Measurements from ENCODE around the gene MATN3.

MATN3 gene

DNA sequence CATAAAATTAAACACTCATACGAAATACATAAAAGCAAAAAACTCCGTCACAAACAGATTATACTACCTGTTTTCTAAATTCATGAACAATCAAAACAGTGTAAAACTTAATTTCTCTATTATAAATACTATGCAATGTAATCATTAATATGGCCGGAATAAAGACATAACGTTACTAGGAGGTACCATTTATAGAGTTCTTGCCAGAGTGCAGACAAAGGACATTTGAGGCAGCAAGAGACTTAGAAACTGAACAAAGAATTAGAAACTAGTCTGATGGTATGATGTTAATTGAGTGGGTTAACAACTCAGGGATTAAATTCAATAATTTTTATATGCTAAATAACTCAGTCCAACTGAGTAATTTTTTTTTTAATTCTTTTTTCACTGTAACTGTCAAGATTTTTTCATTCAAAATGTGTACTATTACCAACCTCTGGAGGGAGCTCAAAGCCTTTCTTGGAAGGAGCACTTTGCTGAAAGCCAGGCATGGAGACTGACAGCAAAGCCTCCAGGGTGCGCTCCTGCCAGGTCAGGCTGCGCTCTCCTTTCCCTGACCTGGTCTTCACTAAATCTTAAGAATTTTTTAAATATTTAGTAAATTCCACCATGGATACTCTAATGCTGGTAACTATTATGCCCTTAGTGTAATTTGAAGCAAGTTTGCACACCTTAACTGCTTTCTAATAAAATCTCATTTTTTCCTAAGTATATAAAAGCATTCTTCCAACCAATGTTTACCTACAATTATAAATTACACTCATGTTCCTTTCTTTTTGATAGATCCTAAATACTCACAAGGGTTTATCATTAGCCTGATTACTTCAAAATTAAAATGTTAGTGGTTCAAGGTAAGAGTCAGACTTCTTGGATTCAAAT lies 56.7 kb downstream of the MATN3 start:
- H3K4me3 ChIP-seq (ENCODE audit: low read length): no peak overlapping the region
- DNase-seq (ENCODE audit: low read depth): peak; percentile 48
- TF ChIP-seq, protein P1, sequence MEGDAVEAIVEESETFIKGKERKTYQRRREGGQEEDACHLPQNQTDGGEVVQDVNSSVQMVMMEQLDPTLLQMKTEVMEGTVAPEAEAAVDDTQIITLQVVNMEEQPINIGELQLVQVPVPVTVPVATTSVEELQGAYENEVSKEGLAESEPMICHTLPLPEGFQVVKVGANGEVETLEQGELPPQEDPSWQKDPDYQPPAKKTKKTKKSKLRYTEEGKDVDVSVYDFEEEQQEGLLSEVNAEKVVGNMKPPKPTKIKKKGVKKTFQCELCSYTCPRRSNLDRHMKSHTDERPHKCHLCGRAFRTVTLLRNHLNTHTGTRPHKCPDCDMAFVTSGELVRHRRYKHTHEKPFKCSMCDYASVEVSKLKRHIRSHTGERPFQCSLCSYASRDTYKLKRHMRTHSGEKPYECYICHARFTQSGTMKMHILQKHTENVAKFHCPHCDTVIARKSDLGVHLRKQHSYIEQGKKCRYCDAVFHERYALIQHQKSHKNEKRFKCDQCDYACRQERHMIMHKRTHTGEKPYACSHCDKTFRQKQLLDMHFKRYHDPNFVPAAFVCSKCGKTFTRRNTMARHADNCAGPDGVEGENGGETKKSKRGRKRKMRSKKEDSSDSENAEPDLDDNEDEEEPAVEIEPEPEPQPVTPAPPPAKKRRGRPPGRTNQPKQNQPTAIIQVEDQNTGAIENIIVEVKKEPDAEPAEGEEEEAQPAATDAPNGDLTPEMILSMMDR (conservative IDR thresholded peaks at IDR 0.05; ENCODE audit: low read depth, low read length): peak; percentile 85

DNA sequence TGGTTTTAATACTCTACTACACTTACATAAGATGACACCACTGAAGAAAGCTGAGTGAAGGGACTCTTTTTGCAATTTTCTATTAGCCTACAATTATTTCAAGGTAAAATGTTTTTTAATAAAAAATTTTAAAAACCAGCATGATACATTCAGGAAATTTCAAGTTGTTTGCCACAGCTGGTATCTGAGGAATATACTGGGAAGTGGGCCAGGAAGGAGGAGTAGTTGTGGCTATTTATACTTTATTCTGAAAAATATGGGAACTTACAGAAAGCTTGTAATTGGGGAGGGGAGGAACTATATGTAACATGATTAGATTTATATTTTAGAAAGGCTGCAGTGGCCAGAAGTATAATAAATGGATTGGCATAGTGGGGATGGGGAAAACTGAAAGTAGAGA lies 63.4 kb downstream of the MATN3 start:
- H3K4me3 ChIP-seq (ENCODE audit: low read length): no peak overlapping the region
- DNase-seq (ENCODE audit: low read depth): no peak
- TF ChIP-seq, protein P1 (conservative IDR thresholded peaks at IDR 0.05; ENCODE audit: low read depth, low read length): no peak

DNA sequence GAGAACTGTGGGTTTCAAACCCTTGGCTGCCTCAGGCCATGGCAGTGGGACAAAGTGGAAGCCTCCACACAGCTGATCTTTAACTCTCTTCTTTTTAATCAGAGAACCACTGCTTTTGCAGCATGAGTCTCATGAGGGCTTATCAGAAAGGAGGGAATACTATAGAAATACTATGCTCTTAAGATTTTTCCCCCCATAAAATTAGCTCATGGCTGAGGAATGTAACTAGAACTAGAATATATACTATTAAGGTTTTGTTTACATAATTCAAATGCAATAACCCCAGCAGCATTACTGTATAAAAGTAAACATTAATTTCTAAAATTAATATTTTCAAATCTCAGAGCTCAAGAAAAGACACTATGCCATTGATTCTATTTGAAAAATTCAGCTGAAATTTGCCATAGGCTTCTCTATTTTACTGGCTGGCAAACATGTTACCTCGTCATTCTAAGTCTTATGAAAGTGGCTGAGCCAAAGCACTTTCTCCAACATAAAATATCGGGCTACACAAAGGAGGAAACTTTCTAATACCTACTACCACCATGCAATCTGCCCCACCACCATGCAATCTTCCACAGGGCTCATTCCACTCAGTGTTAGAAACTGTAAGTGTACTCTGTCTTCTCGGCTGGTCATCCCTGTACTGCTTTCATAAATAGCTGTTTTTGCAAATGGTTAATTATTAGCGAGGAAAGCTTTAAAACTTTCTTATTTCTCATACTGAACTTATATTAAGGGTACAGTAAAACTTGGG lies 65.1 kb downstream of the MATN3 start:
- DNase-seq (ENCODE audit: low read depth): no peak
- TF ChIP-seq, protein P1 (conservative IDR thresholded peaks at IDR 0.05; ENCODE audit: low read depth, low read length): no peak

DNA sequence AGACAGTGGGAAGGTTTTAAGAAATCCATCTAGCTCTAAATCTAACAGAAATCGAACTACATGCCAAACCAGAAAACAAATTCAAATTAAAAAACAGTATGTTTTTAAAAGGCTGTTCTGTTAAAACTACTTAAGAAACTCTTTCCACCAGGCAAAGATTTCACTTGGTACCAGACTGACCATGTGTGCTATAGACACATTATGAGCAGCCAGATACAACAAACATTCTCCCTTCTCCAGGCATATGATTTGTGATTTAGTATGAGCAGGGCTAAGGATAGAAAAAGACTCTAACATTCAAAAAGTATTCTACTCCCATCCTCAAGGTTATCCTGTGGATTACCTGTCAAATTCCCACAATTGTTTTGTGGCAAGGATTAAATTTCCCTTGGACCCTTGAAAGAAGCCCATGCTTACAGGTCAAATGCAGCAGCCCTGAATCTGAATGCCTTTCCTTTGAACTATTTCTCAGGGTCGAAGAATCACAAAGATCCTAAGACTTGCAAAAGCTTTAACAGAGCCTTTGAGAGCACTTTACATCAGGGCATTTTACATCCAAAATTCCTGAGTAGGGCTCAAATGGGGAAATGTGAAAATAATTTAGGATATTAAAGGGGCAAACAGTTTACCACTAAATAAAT lies 68.1 kb downstream of the MATN3 start:
- TF ChIP-seq, protein P1 (conservative IDR thresholded peaks at IDR 0.05; ENCODE audit: low read depth, low read length): no peak
- no peak overlapping the region for H3K4me3 ChIP-seq (ENCODE audit: low read length)
- no peak for DNase-seq (ENCODE audit: low read depth)

More for the DNA sequence above, 65.1 kb downstream of the MATN3 start:
- no peak overlapping the region for H3K4me3 ChIP-seq (ENCODE audit: low read length)

DNA sequence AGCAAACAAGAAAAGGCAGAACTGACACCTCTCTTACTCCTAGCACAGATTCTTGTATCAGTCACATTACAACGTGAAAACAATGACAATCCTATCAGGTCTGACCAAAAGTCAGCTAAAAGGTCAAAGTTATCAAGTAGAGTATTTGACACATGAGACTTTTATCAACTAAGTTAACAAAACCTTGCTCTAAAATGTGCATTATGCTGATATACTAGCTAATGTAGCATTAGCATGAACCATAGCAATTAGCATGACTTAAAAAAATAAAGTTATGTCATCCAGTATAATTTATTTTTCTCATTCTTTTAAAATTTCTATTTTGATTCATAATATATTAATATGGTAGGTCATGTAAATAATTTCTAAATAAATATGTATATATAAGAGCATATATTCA lies 69.3 kb downstream of the MATN3 start:
- no peak for DNase-seq (ENCODE audit: low read depth)
- TF ChIP-seq, protein P1 (conservative IDR thresholded peaks at IDR 0.05; ENCODE audit: low read depth, low read length): no peak
- H3K4me3 ChIP-seq (ENCODE audit: low read length): no peak overlapping the region

DNA sequence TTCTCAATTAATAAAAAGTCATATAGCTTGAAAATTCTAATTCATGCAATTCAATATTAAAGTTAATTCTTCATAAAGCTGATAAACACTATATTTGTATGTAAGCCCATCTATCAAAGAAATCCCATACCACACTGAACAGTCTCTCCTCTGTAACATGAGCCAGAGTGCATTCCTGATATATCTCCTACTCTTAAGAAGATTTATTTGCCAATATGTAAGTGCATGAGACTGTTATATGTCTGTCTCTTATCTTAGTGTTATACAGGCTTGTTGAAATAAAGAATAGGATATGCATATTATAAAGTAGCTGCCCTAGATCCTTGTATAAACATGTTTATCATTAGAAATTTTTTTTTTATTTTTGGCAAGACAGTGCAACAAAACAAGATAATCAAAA lies 70.3 kb downstream of the MATN3 start:
- H3K4me3 ChIP-seq (ENCODE audit: low read length): no peak overlapping the region
- TF ChIP-seq, protein P1 (conservative IDR thresholded peaks at IDR 0.05; ENCODE audit: low read depth, low read length): no peak
- DNase-seq (ENCODE audit: low read depth): no peak
